NCI-H2196 treated with DMSO at 0.1 percent for 48 hours (cell line): ENCODE results near the gene SLC41A3.
"Not testable (repeated sequence)": the region's sequence is repeated elsewhere in the genome, so short reads cannot be mapped to it uniquely, and the experiment has no call there.

Experiments used
- DNase-seq: peaks from one replicate; lab custom pipeline; 2025; ENCODE audit not compliant: unreplicated experiment; lab: John Stamatoyannopoulos, UW

The SLC41A3 gene

GRCh38 chr3:126083511-126083912 lies 412 bp downstream of the SLC41A3 start:
- peak; percentile 43 for DNase-seq

DNA sequence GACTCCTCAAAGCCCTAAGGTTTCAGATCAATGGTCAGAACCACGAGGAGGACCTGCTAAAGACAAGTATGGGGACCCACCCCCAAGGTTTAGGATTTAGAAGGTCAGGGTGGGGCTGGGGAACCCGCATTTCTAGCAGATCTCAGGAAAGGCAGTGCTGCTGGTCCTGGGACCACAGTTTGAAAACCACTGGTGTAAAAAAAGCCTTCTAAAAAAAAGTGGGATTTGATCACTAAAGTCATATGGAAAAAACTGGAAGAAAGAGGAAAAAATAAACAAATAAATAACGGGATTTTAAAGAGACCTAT lies 832 bp downstream of the SLC41A3 start:
- DNase-seq: no peak

GRCh38 chr3:126082362-126083137 lies 1.4 kb downstream of the SLC41A3 start:
- DNase-seq: no peak

GRCh38 chr3:126081618-126082361 lies 2.1 kb downstream of the SLC41A3 start:
- DNase-seq: peak; percentile 57

DNA sequence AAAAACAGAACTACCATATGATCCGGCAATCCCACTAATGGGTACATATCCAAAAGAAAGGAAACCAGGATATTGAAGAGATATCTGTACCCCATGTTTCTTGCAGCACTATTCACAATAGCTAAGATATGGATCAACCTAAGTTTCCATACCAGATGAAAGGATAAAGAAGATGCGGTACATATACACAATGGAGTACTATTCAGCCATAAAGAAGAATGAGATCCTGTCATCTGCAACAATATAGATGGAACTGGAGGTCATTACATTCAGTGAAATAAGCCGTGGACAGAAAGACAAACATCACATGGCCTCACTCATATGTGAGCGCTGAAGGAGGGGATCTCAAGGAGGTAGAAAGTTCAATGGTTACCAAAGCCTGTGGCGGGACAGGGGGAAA lies 3.0 kb downstream of the SLC41A3 start:
- DNase-seq: no peak

DNA sequence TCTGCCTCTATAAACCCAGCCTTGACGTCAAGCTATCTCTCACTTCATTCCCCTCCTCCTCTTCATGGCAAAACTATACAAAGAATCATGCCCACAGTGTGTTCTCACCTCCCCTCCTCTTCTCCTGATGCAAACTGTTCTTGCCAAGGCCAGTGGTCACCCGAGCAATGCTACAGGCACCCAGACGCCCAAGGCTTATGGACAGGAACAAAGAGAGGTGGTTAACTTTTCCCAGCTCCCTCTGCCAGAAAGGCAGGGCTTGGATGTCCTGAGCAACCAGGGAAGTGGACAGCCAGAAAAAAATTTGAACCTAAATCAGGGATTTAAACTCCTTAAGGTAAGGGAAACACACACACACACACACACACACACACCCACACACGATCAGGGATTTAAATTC lies 5.1 kb downstream of the SLC41A3 start:
- no peak for DNase-seq

GRCh38 chr3:126077754-126078153 lies 6.2 kb downstream of the SLC41A3 start:
- no peak for DNase-seq

GRCh38 chr3:126076140-126076539 lies 7.8 kb downstream of the SLC41A3 start:
- DNase-seq: no peak

GRCh38 chr3:126070146-126070545 lies 13.8 kb downstream of the SLC41A3 start:
- no peak for DNase-seq

DNA sequence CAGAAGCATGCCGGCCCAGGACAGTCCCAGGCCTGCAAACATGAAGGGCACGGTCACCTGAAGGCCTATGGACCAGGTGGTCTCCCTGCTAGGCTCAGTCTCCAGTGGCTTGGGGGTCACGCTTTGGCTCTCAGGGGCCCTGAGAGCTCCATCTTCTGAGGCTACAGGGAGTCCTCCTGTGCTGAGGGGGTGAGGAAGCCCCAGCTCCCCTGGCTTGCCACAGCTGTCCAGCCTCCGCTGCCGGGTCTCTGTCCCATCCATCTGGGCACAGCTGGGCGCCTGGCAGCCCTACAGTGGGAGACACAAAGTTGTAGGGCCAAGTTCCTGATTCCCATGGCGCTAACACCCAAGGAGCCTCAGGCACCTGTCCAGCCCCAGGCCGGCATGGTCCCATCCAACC lies 16.0 kb downstream of the SLC41A3 start:
- no peak for DNase-seq

- DNase-seq: not testable (repeated sequence)
Measured at GRCh38 chr3:126066676-126067075, 17.2 kb downstream of the SLC41A3 start.

DNA sequence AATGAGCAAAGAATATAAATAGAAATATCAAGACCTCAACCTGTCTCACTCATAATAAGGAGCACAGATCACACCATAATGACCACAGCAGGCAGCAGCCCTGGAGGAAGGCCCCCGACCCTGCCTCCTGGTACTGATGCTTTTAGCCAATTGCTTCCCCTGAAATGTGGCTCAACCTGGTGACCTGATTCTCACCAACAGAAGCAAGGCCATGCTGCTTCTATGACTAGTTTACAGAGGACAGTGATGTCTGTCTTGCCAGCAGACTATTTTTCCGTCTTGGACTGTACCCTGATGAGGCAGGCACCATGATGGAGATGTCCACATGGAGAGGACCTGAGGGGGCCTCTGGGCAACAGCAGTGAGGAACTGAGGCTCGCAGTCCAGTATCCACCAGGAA lies 18.0 kb downstream of the SLC41A3 start:
- DNase-seq: no peak

DNA sequence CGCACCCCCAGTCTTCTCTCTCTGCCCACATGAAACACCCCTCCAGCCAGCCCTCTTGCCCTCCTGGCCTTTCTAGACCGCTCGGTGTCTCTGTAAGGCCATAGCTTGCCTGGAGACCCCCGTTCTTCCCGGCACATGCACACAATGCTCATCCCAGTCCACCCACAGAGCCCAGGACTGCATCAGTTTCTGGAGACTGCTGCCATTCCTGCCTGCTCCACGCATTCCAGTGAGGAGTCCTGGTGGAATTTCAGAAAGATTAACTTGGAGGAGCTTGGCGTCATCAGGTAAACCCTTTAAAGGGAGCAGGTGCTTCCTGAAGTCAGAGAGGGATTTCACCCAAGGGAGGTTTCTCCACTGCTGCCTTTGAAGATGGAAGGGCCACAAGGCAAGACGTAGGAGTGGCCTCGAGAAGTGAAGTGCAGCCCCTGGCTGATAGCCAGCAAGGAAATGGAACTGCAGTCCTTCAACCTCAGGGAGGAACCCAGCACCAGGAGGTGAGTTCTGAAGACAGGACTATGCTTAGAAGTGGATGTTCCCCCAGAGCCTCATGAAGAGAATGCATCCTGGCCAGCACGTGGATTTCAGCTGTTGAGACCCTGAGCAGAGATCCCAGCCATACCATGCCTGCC lies 19.2 kb downstream of the SLC41A3 start:
- no peak for DNase-seq

DNA sequence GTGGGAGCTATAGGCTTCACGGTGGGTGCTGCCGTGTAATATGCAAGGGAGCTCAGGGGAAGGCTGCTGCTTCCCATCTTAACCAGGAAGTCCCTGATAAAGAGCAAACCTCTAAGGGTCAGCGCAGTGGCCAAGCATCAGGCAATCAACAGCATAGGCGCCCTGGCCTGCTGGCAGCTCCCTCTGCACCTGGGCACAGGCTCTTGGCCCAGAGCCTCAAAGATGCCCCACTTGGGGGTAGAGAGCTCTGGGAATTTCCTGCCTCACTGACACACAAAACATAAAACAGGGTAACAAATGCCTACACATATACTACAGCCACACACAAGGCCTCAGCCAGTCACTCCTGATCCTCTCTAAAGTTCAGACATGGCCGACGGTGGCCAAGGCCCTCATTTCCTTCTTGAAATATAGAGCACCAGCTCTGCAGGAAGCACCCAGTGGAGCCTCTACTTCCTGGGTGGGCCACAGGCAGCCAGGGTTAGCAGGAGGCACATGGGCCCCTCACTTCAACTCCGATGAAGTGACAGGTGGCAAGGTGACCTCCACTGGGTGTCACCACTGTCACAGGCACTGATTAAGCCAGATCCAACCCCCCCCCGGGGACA lies 20.5 kb downstream of the SLC41A3 start:
- DNase-seq: no peak

- DNase-seq: no peak
Measured at GRCh38 chr3:126061301-126062032, 22.5 kb downstream of the SLC41A3 start.

DNA sequence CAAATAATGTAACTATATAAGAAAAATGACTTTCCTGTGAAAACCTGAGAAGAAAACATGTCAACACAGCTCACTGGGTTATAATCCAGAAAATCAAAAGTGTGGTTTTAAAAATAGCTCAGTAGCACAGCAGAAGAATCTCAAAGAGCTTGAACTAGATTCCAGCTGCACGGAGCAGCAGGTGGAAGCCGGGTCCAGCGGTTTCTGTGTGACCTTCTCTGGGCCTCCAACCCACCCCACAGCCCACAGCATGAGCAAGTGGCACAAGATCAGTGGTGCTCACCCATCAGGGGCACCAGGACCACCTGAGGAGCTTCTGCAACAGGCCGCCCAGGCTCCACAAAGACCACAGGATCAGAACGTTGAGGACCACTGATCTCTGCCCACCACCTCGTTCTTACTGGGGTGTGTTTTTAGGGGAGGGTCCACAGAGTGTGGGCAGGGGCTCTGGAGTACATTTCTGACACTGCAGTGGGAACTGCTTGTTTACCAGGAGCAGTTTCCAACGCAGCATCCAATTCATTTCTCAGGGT lies 23.2 kb downstream of the SLC41A3 start:
- no peak for DNase-seq

- DNase-seq: no peak
Measured at GRCh38 chr3:126058666-126059065, 25.3 kb downstream of the SLC41A3 start.

DNA sequence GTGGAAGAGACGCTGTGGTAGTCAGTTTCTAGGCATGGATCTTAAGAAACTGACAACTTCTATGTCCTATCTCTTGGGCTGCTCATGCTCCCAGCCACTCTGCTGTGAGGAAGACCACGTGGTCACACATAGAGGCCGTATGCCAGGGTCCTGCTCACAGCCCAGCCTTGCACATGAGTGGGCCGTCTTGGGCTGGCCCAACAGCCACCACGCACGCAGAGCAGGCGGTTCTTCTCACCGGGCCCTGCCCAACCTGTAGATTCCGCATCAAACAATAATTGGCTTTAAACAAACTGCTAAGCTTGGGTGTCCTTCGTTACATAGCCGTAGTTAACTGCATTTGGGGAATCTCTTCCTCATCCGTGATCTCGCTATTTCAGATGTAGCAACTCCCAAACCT lies 26.0 kb downstream of the SLC41A3 start:
- no peak for DNase-seq

- DNase-seq: no peak
Measured at GRCh38 chr3:126057501-126057819, 26.5 kb downstream of the SLC41A3 start.

- no peak for DNase-seq
Measured at GRCh38 chr3:126056681-126057500, 27.0 kb downstream of the SLC41A3 start.
